ENCODE results near the gene MSRB3. TPM values are rescaled to one million over a fixed set of nuclear protein-coding genes. Genes with fewer than 3 reads are reported as not detected.

Gene MSRB3
- total and polyA plus RNA-seq, 2 donors (not counting 1 experiment from before 2014, with no cell fraction given): 46.9 to 105 TPM

GRCh38 chr12:65466911-65467310 lies 188.4 kb downstream of the MSRB3 start:
- Histone ChIP-seq H3K9ac (ENCODE audit: insufficient read depth, low read length) (no peak overlapping the region), H3K36me3 (ENCODE audit: control insufficient read depth, insufficient read depth, low read length) (no peaks in the 10 kb centered on the region), H2AFZ (ENCODE audit: low read length) (no peak overlapping the region), H4K20me1 (ENCODE audit: control insufficient read depth, extremely low read depth, insufficient read depth, low read length) (no peaks in the 10 kb centered on the region), H3K79me2 (ENCODE audit: control insufficient read depth, insufficient read depth, low read length) (no peaks in the 10 kb centered on the region), H3K9me3 (ENCODE audit: control insufficient read depth, insufficient read depth, low read depth, low read length) (no peaks in the 10 kb centered on the region), H3K4me2 (ENCODE audit: extremely low read depth, insufficient read depth, low read length) (no peak overlapping the region), H3K27me3 (ENCODE audit: control insufficient read depth, insufficient read depth, low read length) (no peaks in the 10 kb centered on the region), H3K4me1 (ENCODE audit: control insufficient read depth, extremely low read depth, insufficient read depth, low read length) (peaks cover 5% of the 10 kb centered on the region), H3K4me3 (replicated peaks in 1 of 4; ENCODE audit: control extremely low read depth in 1 of 4, insufficient read depth in 1 of 4, low read depth in 3 of 4, low read length in 4 of 4) (no peak overlapping the region), H3K27ac (ENCODE audit: insufficient read depth, low read length) (no peak overlapping the region)
- no peak for TF ChIP-seq EZH2 (IDR thresholded peaks at IDR 0.05; ENCODE audit: low read length, missing control alignments)
- TF ChIP-seq CTCF (conservative IDR thresholded peaks at IDR 0.05 in 1 of 2, IDR thresholded peaks at IDR 0.05 in 1 of 2; ENCODE audit: low read depth in 1 of 2, low read length in 2 of 2): no peak
- DNase-seq (ENCODE audit: low read depth in 2 of 2): peak in 1 of 2 donors; percentile 17

DNA sequence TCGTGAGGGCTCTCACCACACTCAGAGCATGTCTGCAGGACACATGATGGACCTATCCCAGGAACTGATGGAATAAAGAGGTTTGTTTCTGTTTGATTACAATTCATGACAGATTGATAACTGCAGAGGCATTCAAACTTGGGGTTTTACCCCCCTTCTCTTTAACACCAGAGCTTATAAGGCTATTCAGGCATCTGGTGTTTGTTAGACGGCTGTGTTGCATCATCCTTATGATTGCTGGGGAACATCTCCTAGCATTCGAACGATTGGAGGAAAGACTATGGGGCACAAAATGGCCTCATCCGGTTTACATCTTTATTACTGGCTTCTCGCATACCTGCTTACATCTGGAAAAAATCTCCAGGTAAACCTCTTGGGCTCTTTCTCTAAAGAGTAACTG lies 191.8 kb downstream of the MSRB3 start:
- H3K79me2 ChIP-seq (ENCODE audit: control insufficient read depth, insufficient read depth, low read length): no peaks in the 10 kb centered on the region
- H4K20me1 ChIP-seq (ENCODE audit: control insufficient read depth, extremely low read depth, insufficient read depth, low read length): no peaks in the 10 kb centered on the region
- no peak overlapping the region for H3K4me3 ChIP-seq (replicated peaks in 1 of 4; ENCODE audit: control extremely low read depth in 1 of 4, insufficient read depth in 1 of 4, low read depth in 3 of 4, low read length in 4 of 4)
- H3K27me3 ChIP-seq (ENCODE audit: control insufficient read depth, insufficient read depth, low read length): no peaks in the 10 kb centered on the region
- TF ChIP-seq CTCF (conservative IDR thresholded peaks at IDR 0.05 in 1 of 2, IDR thresholded peaks at IDR 0.05 in 1 of 2; ENCODE audit: low read depth in 1 of 2, low read length in 2 of 2) (no peak), EZH2 (IDR thresholded peaks at IDR 0.05; ENCODE audit: low read length, missing control alignments) (no peak)
- H3K9ac ChIP-seq (ENCODE audit: insufficient read depth, low read length): no peak overlapping the region
- no peak overlapping the region for H2AFZ ChIP-seq (ENCODE audit: low read length)
- no peak overlapping the region for H3K27ac ChIP-seq (ENCODE audit: insufficient read depth, low read length)
- H3K36me3 ChIP-seq (ENCODE audit: control insufficient read depth, insufficient read depth, low read length): no peaks in the 10 kb centered on the region
- DNase-seq (ENCODE audit: low read depth in 2 of 2): no peak
- H3K4me2 ChIP-seq (ENCODE audit: extremely low read depth, insufficient read depth, low read length): no peak overlapping the region
- H3K9me3 ChIP-seq (ENCODE audit: control insufficient read depth, insufficient read depth, low read depth, low read length): no peaks in the 10 kb centered on the region
- no peaks in the 10 kb centered on the region for H3K4me1 ChIP-seq (ENCODE audit: control insufficient read depth, extremely low read depth, insufficient read depth, low read length)

GRCh38 chr12:65472079-65472478 lies 193.6 kb downstream of the MSRB3 start:
- H3K9ac ChIP-seq (ENCODE audit: insufficient read depth, low read length): no peak overlapping the region
- no peak overlapping the region for H2AFZ ChIP-seq (ENCODE audit: low read length)
- no peaks in the 10 kb centered on the region for H3K4me1 ChIP-seq (ENCODE audit: control insufficient read depth, extremely low read depth, insufficient read depth, low read length)
- H3K4me2 ChIP-seq (ENCODE audit: extremely low read depth, insufficient read depth, low read length): no peak overlapping the region
- H3K27me3 ChIP-seq (ENCODE audit: control insufficient read depth, insufficient read depth, low read length): no peaks in the 10 kb centered on the region
- no peak overlapping the region for H3K27ac ChIP-seq (ENCODE audit: insufficient read depth, low read length)
- no peaks in the 10 kb centered on the region for H3K9me3 ChIP-seq (ENCODE audit: control insufficient read depth, insufficient read depth, low read depth, low read length)
- DNase-seq (ENCODE audit: low read depth in 2 of 2): no peak
- H3K79me2 ChIP-seq (ENCODE audit: control insufficient read depth, insufficient read depth, low read length): no peaks in the 10 kb centered on the region
- H4K20me1 ChIP-seq (ENCODE audit: control insufficient read depth, extremely low read depth, insufficient read depth, low read length): no peaks in the 10 kb centered on the region
- TF ChIP-seq EZH2 (IDR thresholded peaks at IDR 0.05; ENCODE audit: low read length, missing control alignments): no peak
- no peak for TF ChIP-seq CTCF (conservative IDR thresholded peaks at IDR 0.05 in 1 of 2, IDR thresholded peaks at IDR 0.05 in 1 of 2; ENCODE audit: low read depth in 1 of 2, low read length in 2 of 2)
- no peaks in the 10 kb centered on the region for H3K36me3 ChIP-seq (ENCODE audit: control insufficient read depth, insufficient read depth, low read length)
- no peak overlapping the region for H3K4me3 ChIP-seq (replicated peaks in 1 of 4; ENCODE audit: control extremely low read depth in 1 of 4, insufficient read depth in 1 of 4, low read depth in 3 of 4, low read length in 4 of 4)
